ENCODE measurements around the gene GCHFR. TPM values are rescaled to one million over a fixed set of nuclear protein-coding genes. Genes with fewer than 3 reads are reported as not detected.

The GCHFR gene
- total RNA-seq, 1 donor from 2014 or later = 99.5 TPM

DNA sequence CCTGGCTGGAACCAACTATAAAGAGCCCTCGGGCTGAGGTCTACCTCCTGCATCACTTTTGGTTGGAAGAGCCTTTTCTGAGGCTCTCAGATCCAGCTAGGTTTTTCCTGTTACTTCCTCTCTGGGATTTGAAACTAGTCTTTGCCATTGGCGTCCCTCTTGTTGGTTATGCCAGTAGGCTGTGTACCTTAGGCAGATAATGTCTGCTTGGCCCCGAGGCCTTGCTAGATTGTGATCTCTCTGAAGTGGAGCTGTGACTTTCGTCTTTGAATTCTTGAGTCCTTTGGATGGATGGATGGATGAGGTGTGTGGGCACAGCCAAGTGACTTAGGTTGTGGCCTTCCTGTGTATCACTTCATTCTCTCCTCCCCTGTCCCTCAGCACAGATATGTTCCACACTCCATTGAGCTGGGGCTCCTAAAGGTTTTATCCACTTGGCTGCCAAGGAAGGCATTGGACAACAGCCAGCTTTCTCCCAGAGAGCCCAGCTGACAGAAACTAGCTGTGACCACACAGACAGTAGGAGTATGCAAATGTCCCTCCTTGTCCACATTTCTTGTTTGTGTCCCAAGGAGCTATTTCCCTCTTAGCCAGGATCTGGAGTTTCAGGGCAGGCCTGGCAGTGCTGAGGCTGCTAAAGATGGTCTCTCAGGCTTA is 51.3 kb downstream of the GCHFR start:
- no peak overlapping the region for H3K27ac ChIP-seq

More for the DNA sequence above, 51.3 kb downstream of the GCHFR start:
- no peak for DNase-seq
- Histone ChIP-seq H3K9me3 (no peaks in the 10 kb centered on the region), H3K27me3 (ENCODE audit: low read depth) (no peaks in the 10 kb centered on the region), H3K4me1 (no peaks in the 10 kb centered on the region), H3K4me3 (no peak overlapping the region), H3K36me3 (peaks cover 44% of the 10 kb centered on the region)
- intact Hi-C loops (cut with DNase I) = no loop called here
- TF ChIP-seq, protein P1, sequence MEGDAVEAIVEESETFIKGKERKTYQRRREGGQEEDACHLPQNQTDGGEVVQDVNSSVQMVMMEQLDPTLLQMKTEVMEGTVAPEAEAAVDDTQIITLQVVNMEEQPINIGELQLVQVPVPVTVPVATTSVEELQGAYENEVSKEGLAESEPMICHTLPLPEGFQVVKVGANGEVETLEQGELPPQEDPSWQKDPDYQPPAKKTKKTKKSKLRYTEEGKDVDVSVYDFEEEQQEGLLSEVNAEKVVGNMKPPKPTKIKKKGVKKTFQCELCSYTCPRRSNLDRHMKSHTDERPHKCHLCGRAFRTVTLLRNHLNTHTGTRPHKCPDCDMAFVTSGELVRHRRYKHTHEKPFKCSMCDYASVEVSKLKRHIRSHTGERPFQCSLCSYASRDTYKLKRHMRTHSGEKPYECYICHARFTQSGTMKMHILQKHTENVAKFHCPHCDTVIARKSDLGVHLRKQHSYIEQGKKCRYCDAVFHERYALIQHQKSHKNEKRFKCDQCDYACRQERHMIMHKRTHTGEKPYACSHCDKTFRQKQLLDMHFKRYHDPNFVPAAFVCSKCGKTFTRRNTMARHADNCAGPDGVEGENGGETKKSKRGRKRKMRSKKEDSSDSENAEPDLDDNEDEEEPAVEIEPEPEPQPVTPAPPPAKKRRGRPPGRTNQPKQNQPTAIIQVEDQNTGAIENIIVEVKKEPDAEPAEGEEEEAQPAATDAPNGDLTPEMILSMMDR (IDR thresholded peaks at IDR 0.05) = no peak
- no peak for ATAC-seq

Other genes with a start within 250 kb of the GCHFR start
- 24.8 TPM for gene CCDC32, start 199.0 kb upstream of the GCHFR start, total RNA-seq
- 5.3 TPM for gene RPUSD2, start 194.8 kb upstream of the GCHFR start, total RNA-seq
- 1.5 TPM for gene KNL1, start 169.8 kb upstream of the GCHFR start, total RNA-seq
- gene RAD51, start 68.9 kb upstream of the GCHFR start, total RNA-seq = 1.1 TPM
- 101 TPM for gene RMDN3, start 8.8 kb upstream of the GCHFR start, total RNA-seq
- gene C15orf62, start 5.9 kb downstream of the GCHFR start, total RNA-seq = 2.4 TPM
- gene ZFYVE19, start 43.0 kb downstream of the GCHFR start, total RNA-seq = 29.6 TPM
- 28.4 TPM for gene DNAJC17, start 43.4 kb downstream of the GCHFR start, total RNA-seq
- 0.53 TPM for gene PPP1R14D, start 64.6 kb downstream of the GCHFR start, total RNA-seq
- gene SPINT1, start 80.0 kb downstream of the GCHFR start, total RNA-seq = 76.5 TPM
- gene RHOV, start 110.2 kb downstream of the GCHFR start, total RNA-seq = 1.5 TPM
- gene VPS18, start 130.4 kb downstream of the GCHFR start, total RNA-seq = 24.0 TPM
- gene DLL4, start 165.3 kb downstream of the GCHFR start, total RNA-seq = 21.3 TPM
- 1.8 TPM for gene CHAC1, start 189.4 kb downstream of the GCHFR start, total RNA-seq